Glutamatergic neuron (in vitro differentiated cells): ENCODE results near the gene CEACAM21. TPM values are rescaled to one million over a fixed set of nuclear protein-coding genes. Genes with fewer than 3 reads are reported as not detected.

Experiments used
- DNase-seq: peaks from one replicate; pipeline ENCODE4 v3.0.0; 2022
- H3K27ac Mint-ChIP-seq: one replicate; pipeline ENCODE4 v1.8.0; 2020; ENCODE audit warnings: mild to moderate bottlenecking, mixed read lengths, inconsistent platforms; ENCODE audit not compliant: unreplicated experiment
- H3K27me3 Mint-ChIP-seq: one replicate; pipeline ENCODE4 v1.8.0; 2020; ENCODE audit warnings: mild to moderate bottlenecking, moderate library complexity, mixed read lengths, inconsistent platforms; ENCODE audit not compliant: unreplicated experiment
- H3K36me3 Mint-ChIP-seq: one replicate; pipeline ENCODE4 v1.8.0; 2020; ENCODE audit warnings: mild to moderate bottlenecking, mixed read lengths, inconsistent platforms; ENCODE audit not compliant: unreplicated experiment
- H3K4me1 Mint-ChIP-seq: one replicate; pipeline ENCODE4 v1.8.0; 2020; ENCODE audit warnings: mild to moderate bottlenecking, low read depth, mixed read lengths, inconsistent platforms; ENCODE audit not compliant: unreplicated experiment
- H3K4me3 Mint-ChIP-seq: one replicate; pipeline ENCODE4 v1.8.0; 2020; ENCODE audit warnings: mild to moderate bottlenecking, mixed read lengths, inconsistent platforms; ENCODE audit not compliant: unreplicated experiment
- H3K9me3 Mint-ChIP-seq: one replicate; pipeline ENCODE4 v1.8.0; 2020; ENCODE audit warnings: mild to moderate bottlenecking, moderate library complexity, mixed read lengths, inconsistent platforms; ENCODE audit not compliant: unreplicated experiment
- total RNA-seq: library from RNA; stranded (reverse); fragmentation: NEBNext Ultra II Directional; extraction: Animal tissue kit (Norgen Biotek cat#: 25700); gene quantifications from one replicate; pipeline ENCODE4 v1.2.1, GENCODE V29; 2021; ENCODE audit not compliant: unreplicated experiment
- TF ChIP-seq, protein P1 (sequence below): fragments of 200-600 bp; sonication (generic); IDR thresholded peaks from one replicate; pipeline ENCODE4 v1.5.0; 2021; ENCODE audit not compliant: partially characterized antibody, unreplicated experiment

Gene CEACAM21
- total RNA-seq, 1 donor from 2014 or later, result not detected

GRCh38 chr19:41606215-41606837 is 30.4 kb downstream of the CEACAM21 start:
- H3K4me3 Mint-ChIP-seq, result no peak overlapping the region
- no peaks in the 10 kb centered on the region for H3K36me3 Mint-ChIP-seq
- no peak overlapping the region for H3K27ac Mint-ChIP-seq
- peaks cover 2% of the 10 kb centered on the region for H3K9me3 Mint-ChIP-seq
- H3K27me3 Mint-ChIP-seq, result peaks cover 2% of the 10 kb centered on the region
- no peak for DNase-seq
- TF ChIP-seq, protein P1, sequence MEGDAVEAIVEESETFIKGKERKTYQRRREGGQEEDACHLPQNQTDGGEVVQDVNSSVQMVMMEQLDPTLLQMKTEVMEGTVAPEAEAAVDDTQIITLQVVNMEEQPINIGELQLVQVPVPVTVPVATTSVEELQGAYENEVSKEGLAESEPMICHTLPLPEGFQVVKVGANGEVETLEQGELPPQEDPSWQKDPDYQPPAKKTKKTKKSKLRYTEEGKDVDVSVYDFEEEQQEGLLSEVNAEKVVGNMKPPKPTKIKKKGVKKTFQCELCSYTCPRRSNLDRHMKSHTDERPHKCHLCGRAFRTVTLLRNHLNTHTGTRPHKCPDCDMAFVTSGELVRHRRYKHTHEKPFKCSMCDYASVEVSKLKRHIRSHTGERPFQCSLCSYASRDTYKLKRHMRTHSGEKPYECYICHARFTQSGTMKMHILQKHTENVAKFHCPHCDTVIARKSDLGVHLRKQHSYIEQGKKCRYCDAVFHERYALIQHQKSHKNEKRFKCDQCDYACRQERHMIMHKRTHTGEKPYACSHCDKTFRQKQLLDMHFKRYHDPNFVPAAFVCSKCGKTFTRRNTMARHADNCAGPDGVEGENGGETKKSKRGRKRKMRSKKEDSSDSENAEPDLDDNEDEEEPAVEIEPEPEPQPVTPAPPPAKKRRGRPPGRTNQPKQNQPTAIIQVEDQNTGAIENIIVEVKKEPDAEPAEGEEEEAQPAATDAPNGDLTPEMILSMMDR, result no peak
- no peaks in the 10 kb centered on the region for H3K4me1 Mint-ChIP-seq

DNA sequence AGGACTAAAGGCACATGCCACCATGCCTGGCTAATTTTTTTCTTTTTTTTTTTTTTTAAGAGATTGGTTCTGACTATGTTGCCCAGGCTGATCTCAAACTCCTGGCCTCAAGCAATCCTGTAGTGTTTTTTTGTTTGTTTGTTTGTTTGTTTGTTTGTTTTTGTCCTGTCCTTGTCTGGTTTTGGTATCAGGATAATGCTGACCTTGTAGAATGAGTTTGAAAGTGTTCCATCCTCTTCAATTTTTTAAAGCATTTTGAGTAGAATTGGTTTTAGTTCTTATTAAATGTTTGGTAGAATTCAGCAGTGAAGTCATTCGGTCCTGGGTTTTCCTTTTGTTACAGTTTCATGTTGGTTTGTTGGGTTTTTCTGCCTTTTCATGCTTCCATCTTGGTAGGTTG is 31.7 kb downstream of the CEACAM21 start:
- no peaks in the 10 kb centered on the region for H3K4me1 Mint-ChIP-seq
- TF ChIP-seq, protein P1, result no peak
- H3K27ac Mint-ChIP-seq, result no peak overlapping the region
- H3K27me3 Mint-ChIP-seq, result peaks cover 3% of the 10 kb centered on the region
- H3K9me3 Mint-ChIP-seq, result peaks cover 2% of the 10 kb centered on the region
- H3K36me3 Mint-ChIP-seq, result no peaks in the 10 kb centered on the region
- H3K4me3 Mint-ChIP-seq, result no peak overlapping the region
- DNase-seq, result no peak

GRCh38 chr19:41610789-41611188 is 34.8 kb downstream of the CEACAM21 start:
- Mint-ChIP-seq H3K27ac (no peak overlapping the region), H3K27me3 (peaks cover 4% of the 10 kb centered on the region), H3K4me3 (no peak overlapping the region), H3K36me3 (no peaks in the 10 kb centered on the region), H3K9me3 (peaks cover 2% of the 10 kb centered on the region), H3K4me1 (no peaks in the 10 kb centered on the region)
- no peak for DNase-seq
- TF ChIP-seq, protein P1, result no peak

- no peaks in the 10 kb centered on the region for H3K4me1 Mint-ChIP-seq
- H3K27me3 Mint-ChIP-seq, result peaks cover 11% of the 10 kb centered on the region
- no peak overlapping the region for H3K4me3 Mint-ChIP-seq
- no peak for DNase-seq
- peaks cover 4% of the 10 kb centered on the region for H3K9me3 Mint-ChIP-seq
- H3K36me3 Mint-ChIP-seq, result no peaks in the 10 kb centered on the region
- TF ChIP-seq, protein P1, result no peak
- no peak overlapping the region for H3K27ac Mint-ChIP-seq
Observed at GRCh38 chr19:41612483-41612882, 36.5 kb downstream of the CEACAM21 start.

DNA sequence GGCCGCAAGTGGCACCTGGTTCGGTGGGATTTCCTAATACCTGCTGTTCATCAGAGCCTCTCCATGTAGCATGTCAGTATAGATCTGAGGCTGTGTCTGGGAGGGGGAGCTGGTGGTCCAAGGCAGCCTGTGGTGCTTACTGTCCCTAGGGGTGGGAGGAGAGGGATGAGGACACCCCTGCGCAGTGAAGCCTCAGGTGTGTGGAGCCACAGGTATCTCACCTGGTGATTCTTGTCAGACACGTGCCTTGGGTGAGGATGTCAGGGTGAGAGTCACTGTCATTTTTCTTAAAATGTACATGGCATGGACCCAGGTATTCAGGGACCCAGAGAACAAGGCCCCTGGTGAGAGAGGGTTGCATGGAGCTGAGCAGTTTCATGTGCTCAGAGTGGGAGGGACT is 39.2 kb downstream of the CEACAM21 start:
- peaks cover 11% of the 10 kb centered on the region for H3K27me3 Mint-ChIP-seq
- peaks cover 4% of the 10 kb centered on the region for H3K9me3 Mint-ChIP-seq
- no peak overlapping the region for H3K27ac Mint-ChIP-seq
- H3K4me3 Mint-ChIP-seq, result no peak overlapping the region
- no peaks in the 10 kb centered on the region for H3K36me3 Mint-ChIP-seq
- H3K4me1 Mint-ChIP-seq, result no peaks in the 10 kb centered on the region
- DNase-seq, result no peak
- TF ChIP-seq, protein P1, result no peak
